ENCODE results near the gene TMEM63A.

The TMEM63A gene

DNA sequence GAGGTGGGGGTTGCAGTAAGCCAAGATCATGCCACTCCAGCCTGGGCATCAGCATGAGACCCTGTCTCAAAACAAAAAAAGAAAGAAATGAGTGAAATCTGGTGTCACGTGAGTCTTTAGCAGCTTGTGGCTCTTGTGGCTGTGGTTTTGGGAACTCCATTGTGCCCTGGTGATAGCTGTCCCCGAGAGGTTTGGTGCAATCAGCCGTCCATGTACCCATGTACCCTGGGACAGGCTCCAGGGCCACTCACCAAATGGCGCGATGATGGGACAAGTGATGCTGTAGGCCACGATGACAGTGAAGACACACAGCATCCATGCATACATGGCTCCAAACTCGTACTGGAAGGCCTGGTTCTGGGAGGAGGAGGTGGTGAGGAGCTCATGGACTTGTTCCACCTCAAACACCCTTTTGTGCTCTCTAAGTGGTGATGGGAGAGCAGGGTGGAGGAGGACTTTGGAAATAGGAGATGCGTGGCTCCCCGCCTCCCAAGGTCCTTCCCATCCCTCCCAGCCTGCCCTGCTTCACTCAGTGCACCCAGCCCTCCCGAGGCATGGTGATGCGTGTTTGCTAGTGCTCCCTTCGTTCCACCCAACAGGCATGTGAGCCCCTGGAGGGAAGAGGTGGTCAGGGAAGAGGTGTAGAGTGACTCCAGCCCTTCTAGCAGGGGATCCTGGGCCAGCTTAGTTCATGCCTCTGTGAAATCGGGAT, 29.6 kb downstream of the TMEM63A start:
- no peaks in the 10 kb centered on the region for H3K27me3 ChIP-seq (ENCODE audit: control insufficient read depth, insufficient read depth, low read length)
- no peak overlapping the region for H3K4me3 ChIP-seq (ENCODE audit: low read length)
- H3K4me1 ChIP-seq (ENCODE audit: control insufficient read depth, insufficient read depth, low read length): no peaks in the 10 kb centered on the region
- H3K9ac ChIP-seq (ENCODE audit: low read length): no peak overlapping the region
- H3K27ac ChIP-seq (ENCODE audit: low read depth, low read length): no peak overlapping the region
- H3K36me3 ChIP-seq (ENCODE audit: control insufficient read depth, insufficient read depth, low read length): peaks cover 31% of the 10 kb centered on the region

DNA sequence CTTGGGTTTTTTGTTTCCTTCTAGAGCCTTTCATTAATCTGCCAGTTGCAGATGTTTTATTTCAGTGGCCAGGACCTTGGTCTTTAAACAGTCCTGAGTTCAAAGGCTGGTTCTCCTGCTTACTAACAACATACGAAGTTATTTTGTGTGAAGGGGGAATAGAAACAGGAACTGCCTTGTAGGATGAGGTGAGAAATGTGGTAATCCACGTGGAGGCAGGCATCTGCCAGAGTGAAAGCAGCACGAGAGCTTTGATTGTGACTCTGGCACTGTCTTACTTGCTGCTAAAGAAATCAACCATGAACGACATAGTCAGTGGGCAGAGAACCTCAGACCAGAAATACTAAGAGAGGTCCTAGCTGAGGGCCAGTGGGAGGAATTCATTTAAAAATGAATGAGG, 30.4 kb downstream of the TMEM63A start:
- no peak overlapping the region for H3K9ac ChIP-seq (ENCODE audit: low read length)
- no peak overlapping the region for H3K4me3 ChIP-seq (ENCODE audit: low read length)
- H3K36me3 ChIP-seq (ENCODE audit: control insufficient read depth, insufficient read depth, low read length): peaks cover 33% of the 10 kb centered on the region
- no peaks in the 10 kb centered on the region for H3K27me3 ChIP-seq (ENCODE audit: control insufficient read depth, insufficient read depth, low read length)
- H3K4me1 ChIP-seq (ENCODE audit: control insufficient read depth, insufficient read depth, low read length): no peaks in the 10 kb centered on the region
- no peak overlapping the region for H3K27ac ChIP-seq (ENCODE audit: low read depth, low read length)

DNA sequence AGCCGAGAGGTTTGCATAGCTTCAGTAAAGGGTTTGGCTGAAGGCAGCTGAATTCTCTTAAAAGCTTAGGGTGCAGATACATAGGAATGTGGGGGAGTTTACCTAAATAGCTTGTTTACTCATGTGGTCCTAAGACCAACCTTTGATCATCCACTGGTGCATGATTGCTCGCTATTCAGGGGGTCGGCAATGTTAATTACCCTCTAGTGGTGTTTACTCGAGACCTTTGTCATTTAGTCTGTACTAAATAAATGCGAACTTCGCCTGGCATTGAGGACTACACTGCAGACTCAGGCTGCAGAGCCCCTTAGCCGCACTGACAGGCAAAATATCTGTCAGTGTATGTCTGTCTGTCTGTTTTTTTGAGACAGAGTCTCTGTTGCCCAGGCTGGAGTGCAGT, 31.8 kb downstream of the TMEM63A start:
- no peaks in the 10 kb centered on the region for H3K4me1 ChIP-seq (ENCODE audit: control insufficient read depth, insufficient read depth, low read length)
- H3K27me3 ChIP-seq (ENCODE audit: control insufficient read depth, insufficient read depth, low read length): no peaks in the 10 kb centered on the region
- H3K9ac ChIP-seq (ENCODE audit: low read length): no peak overlapping the region
- H3K27ac ChIP-seq (ENCODE audit: low read depth, low read length): no peak overlapping the region
- peaks cover 41% of the 10 kb centered on the region for H3K36me3 ChIP-seq (ENCODE audit: control insufficient read depth, insufficient read depth, low read length)
- H3K4me3 ChIP-seq (ENCODE audit: low read length): no peak overlapping the region

DNA sequence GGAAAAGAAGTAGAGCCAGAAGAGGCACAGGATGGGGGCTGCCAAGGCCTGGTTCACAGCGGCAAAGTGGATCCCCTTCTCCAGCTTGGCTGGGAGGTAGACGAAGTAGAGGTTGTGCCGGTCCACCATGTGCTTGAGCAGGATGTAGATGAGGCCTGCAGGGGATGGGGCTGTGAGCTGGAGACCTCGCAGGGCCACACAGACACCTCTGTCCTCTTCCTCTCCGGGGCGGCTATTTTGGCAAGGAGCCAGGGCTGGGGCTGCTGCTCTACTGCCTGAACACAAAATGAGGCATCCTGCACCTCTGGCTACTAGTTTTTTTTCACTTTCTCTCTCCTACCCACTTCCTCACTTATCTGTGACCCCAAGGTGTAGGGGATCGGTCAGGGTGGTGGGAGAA, 32.3 kb downstream of the TMEM63A start:
- no peak overlapping the region for H3K27ac ChIP-seq (ENCODE audit: low read depth, low read length)
- no peaks in the 10 kb centered on the region for H3K27me3 ChIP-seq (ENCODE audit: control insufficient read depth, insufficient read depth, low read length)
- H3K4me3 ChIP-seq (ENCODE audit: low read length): no peak overlapping the region
- no peak overlapping the region for H3K9ac ChIP-seq (ENCODE audit: low read length)
- no peaks in the 10 kb centered on the region for H3K4me1 ChIP-seq (ENCODE audit: control insufficient read depth, insufficient read depth, low read length)
- H3K36me3 ChIP-seq (ENCODE audit: control insufficient read depth, insufficient read depth, low read length): peaks cover 41% of the 10 kb centered on the region

DNA sequence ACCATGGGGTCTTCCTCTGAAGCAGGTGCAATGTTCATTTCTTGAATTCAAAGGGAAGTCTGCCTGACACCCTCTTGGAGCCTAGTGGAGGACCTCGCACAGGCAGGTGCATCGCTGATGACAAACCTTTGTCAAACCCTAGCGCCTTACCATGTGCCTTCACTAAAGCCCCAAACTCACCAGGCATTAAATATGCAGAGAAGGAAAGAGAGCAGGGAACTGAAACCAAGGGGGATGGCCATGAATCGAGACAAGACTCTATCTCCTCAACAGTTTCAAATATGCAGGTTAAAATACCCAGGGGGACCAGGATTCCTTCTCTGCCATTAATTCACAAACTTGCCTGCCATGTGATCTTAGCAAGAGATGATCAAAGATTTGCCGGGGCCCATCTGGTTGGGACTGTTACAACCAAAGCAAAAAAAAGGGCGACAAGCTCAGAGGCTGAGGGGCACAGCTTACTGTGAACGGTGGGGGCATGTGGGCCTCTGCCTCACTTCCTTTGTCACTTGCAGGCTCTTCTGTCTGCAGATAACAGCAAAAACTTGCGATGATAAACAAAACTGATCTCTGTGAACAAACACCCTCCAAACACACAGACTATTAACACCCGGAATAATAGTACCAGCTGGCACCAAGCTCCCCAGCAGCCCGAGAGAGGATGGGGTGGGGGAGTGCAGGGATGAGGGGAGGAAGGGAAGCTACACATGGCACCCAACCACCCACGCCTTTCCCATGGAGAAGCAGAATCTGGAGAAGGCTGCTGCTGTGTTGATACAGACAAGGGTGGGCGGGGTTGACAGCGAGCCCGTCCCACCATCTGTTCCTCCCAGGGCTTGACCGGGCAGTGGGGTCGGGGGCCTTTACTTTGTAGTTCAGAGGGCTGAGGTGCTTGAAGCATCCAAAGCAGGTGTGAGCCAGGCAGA, 33.9 kb downstream of the TMEM63A start:
- no peak overlapping the region for H3K4me3 ChIP-seq (ENCODE audit: low read length)
- H3K27ac ChIP-seq (ENCODE audit: low read depth, low read length): no peak overlapping the region
- H3K36me3 ChIP-seq (ENCODE audit: control insufficient read depth, insufficient read depth, low read length): peaks cover 34% of the 10 kb centered on the region
- no peaks in the 10 kb centered on the region for H3K27me3 ChIP-seq (ENCODE audit: control insufficient read depth, insufficient read depth, low read length)
- H3K9ac ChIP-seq (ENCODE audit: low read length): no peak overlapping the region
- no peaks in the 10 kb centered on the region for H3K4me1 ChIP-seq (ENCODE audit: control insufficient read depth, insufficient read depth, low read length)

DNA sequence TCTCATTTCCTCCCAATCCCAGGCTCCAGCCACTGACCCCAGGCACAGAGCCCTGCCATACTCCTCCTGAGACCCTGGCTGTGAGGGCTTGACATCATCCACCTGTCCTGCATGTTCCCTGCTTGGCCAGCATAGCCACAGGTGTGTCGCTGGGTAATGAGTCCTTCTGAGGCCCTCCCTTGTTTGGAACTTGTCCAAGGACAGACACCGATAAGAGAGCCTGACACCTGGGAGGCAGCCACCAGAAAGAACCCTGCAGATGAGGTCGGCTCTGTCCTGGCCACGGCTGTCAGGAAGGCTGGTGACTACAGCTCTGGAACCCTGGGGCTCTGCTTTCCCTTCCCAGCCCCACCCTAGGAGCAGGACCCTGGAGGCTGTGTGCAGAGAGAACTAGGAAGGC, 34.6 kb downstream of the TMEM63A start:
- Histone ChIP-seq H3K4me1 (ENCODE audit: control insufficient read depth, insufficient read depth, low read length) (no peaks in the 10 kb centered on the region), H3K9ac (ENCODE audit: low read length) (no peak overlapping the region), H3K36me3 (ENCODE audit: control insufficient read depth, insufficient read depth, low read length) (peaks cover 29% of the 10 kb centered on the region), H3K27ac (ENCODE audit: low read depth, low read length) (no peak overlapping the region), H3K4me3 (ENCODE audit: low read length) (no peak overlapping the region), H3K27me3 (ENCODE audit: control insufficient read depth, insufficient read depth, low read length) (no peaks in the 10 kb centered on the region)

DNA sequence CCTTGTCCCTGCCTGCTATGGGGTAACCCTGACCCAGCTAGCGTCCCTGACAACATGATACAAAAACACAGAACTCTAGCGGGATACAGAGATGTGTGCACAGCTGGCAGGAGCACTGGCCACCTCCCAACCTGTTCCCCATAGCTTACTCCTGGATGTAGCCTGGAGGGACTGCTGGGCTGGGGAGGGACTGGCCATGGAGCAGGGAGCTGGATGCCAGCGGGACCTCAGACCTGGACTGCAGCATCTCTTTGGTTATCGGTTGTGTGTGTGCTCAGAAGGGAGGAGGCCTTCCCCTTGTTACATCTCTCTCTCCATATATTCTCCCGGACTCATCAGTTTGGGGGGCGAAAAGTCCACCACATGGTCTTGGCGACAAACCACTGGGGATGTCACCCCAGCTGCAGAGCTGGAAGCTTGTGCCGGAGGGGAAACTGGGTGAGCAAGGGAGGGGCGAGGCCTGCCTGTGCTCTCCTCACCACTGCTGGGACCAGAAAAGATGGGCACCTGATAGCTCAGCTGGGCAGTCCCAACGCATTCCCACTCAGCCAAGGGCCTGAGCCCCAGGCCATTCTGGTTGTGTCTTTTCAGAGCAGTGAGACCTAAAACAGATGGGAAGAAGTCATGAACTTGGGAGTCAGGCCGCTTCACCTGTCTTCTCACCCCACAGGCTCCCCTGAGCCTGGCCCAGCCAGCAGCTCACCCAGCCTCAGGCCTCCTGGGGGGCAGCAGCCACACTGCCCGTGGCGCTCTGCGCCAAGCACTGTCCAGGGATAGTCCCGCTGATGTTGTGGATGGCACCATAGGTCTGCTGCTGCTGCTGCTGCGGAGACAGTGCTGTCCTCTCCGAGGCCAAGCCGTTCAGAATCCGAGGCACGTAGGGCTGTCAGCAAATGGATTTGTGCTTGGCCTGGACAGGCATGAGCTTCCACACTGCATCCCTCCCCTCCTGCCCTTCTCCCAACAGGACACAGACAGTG, 35.6 kb downstream of the TMEM63A start:
- Histone ChIP-seq H3K36me3 (ENCODE audit: control insufficient read depth, insufficient read depth, low read length) (peaks cover 25% of the 10 kb centered on the region), H3K4me3 (ENCODE audit: low read length) (no peak overlapping the region), H3K9ac (ENCODE audit: low read length) (no peak overlapping the region), H3K27me3 (ENCODE audit: control insufficient read depth, insufficient read depth, low read length) (no peaks in the 10 kb centered on the region), H3K4me1 (ENCODE audit: control insufficient read depth, insufficient read depth, low read length) (no peaks in the 10 kb centered on the region), H3K27ac (ENCODE audit: low read depth, low read length) (no peak overlapping the region)

DNA sequence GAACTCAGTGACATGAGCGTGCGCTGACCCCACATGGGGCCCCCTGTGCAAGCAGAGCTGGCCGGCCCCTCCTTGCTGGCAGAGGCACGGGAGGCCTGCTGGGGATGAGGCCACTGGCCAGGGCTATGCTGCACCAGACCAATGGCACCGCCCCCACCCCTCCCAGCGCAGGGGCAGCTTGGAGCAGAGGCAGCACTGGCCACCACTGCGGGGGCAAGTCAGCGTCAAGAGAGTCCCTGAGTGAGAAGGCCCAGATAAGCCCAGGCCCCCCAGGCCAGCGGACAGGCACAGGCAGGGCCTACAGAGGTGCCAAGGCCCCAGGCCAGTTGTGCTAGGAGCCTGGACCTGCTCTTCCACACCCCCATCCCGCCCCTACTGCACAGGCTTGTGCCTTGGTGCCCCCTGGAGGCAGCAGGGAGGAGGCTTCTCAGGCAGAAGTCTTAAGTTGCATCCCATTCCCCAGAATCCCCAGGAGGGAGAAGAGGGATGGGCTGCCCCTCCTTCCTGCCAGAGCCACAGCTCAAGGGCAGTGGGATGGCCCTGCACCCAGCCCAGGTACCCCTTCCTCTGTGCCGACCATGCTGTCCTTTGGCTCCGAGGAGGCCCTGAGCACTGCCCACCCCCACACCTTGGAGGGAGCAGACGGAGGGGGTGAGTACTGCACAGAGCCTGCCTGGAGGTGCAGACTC, 36.5 kb downstream of the TMEM63A start:
- H3K36me3 ChIP-seq (ENCODE audit: control insufficient read depth, insufficient read depth, low read length): peaks cover 25% of the 10 kb centered on the region
- H3K27ac ChIP-seq (ENCODE audit: low read depth, low read length): no peak overlapping the region

DNA sequence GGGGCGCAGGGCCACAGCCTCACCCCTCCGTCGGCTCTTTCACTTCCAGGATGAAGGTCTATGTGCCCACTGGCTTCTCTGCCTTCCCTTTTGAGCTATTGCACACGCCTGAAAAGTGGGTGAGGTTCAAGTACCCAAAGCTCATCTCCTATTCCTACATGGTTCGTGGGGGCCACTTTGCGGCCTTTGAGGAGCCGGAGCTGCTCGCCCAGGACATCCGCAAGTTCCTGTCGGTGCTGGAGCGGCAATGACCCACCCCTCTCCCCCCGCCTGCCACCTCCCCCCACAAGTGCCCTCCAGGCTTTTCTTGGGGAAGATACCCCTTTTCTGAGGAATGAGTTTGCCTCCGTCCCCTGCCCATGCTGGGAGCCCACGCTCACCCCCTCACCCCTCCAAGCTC, 37.1 kb downstream of the TMEM63A start:
- H3K27ac ChIP-seq (ENCODE audit: low read depth, low read length): no peak overlapping the region
- H3K4me1 ChIP-seq (ENCODE audit: control insufficient read depth, insufficient read depth, low read length): no peaks in the 10 kb centered on the region
- peaks cover 25% of the 10 kb centered on the region for H3K36me3 ChIP-seq (ENCODE audit: control insufficient read depth, insufficient read depth, low read length)
- H3K4me3 ChIP-seq (ENCODE audit: low read length): no peak overlapping the region
- H3K27me3 ChIP-seq (ENCODE audit: control insufficient read depth, insufficient read depth, low read length): no peaks in the 10 kb centered on the region
- no peak overlapping the region for H3K9ac ChIP-seq (ENCODE audit: low read length)

More for the DNA sequence above, 36.5 kb downstream of the TMEM63A start:
- Histone ChIP-seq H3K4me1 (ENCODE audit: control insufficient read depth, insufficient read depth, low read length) (no peaks in the 10 kb centered on the region), H3K4me3 (ENCODE audit: low read length) (no peak overlapping the region), H3K27me3 (ENCODE audit: control insufficient read depth, insufficient read depth, low read length) (no peaks in the 10 kb centered on the region), H3K9ac (ENCODE audit: low read length) (no peak overlapping the region)

DNA sequence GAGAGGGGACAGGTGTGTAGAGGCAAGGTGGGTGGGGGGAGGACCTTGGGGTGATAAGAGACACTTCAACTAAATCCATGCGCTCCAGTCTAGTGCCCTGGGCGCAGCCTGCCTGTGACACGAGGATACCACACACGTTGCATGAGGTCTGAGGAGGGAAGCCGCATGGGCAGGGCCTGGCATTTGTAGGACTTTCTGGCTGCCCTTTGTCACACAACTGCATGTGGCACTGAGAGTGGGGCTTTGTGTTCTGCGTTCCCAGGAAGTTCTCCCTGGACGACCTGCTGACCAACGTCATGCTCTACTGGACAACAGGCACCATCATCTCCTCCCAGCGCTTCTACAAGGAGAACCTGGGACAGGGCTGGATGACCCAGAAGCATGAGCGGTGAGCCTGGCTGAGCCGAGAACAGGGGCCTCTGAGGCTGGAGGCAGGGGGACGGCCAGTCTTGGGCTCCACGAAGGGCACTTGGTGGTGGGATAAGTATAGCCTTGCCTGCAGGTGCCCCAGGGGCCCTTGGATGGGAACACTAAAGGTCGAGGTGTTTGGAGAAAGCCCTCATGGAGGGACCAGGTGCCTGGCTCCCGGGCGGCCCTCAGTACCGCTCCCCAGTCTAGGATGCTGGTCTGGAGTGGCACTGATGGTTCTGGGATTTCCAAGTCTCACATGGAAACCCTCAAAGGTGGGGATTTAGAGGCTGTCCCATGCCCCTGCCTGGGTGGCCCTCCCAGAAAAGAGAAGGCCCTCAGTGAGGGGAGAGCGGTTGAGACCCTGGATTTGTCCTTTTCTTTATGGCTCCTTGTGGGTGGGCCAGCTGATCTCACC, 37.7 kb downstream of the TMEM63A start:
- H3K36me3 ChIP-seq (ENCODE audit: control insufficient read depth, insufficient read depth, low read length): peaks cover 20% of the 10 kb centered on the region
- H3K27ac ChIP-seq (ENCODE audit: low read depth, low read length): no peak overlapping the region
- no peak overlapping the region for H3K9ac ChIP-seq (ENCODE audit: low read length)
- no peaks in the 10 kb centered on the region for H3K4me1 ChIP-seq (ENCODE audit: control insufficient read depth, insufficient read depth, low read length)
- H3K4me3 ChIP-seq (ENCODE audit: low read length): no peak overlapping the region
- H3K27me3 ChIP-seq (ENCODE audit: control insufficient read depth, insufficient read depth, low read length): no peaks in the 10 kb centered on the region

DNA sequence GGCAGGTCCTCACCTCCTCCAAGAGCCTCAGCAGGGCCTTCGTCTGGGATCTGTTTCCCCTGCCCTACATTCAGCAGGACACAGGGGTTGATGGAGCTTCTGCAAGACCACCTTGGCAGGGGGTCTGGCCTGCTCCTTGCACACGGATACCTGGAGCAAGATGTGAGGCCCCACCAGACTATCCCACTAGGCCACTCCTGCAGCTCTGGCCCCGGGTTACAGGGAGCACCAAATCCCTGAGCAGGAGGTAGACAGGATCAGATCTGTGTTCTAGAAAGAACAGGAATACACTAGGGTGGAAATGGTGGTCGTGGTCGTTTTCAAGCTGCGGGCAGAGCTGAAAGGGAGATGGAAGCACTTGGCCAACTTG, 38.8 kb downstream of the TMEM63A start:
- H3K27ac ChIP-seq (ENCODE audit: low read depth, low read length): no peak overlapping the region
- no peak overlapping the region for H3K4me3 ChIP-seq (ENCODE audit: low read length)
- H3K27me3 ChIP-seq (ENCODE audit: control insufficient read depth, insufficient read depth, low read length): no peaks in the 10 kb centered on the region
- no peaks in the 10 kb centered on the region for H3K4me1 ChIP-seq (ENCODE audit: control insufficient read depth, insufficient read depth, low read length)
- H3K36me3 ChIP-seq (ENCODE audit: control insufficient read depth, insufficient read depth, low read length): peaks cover 19% of the 10 kb centered on the region
- no peak overlapping the region for H3K9ac ChIP-seq (ENCODE audit: low read length)

Measured in rectal smooth muscle tissue (tissue), 1 donor.